GM12878 (cell line): ENCODE measurements around the gene PDE1C. TPM values are rescaled to one million over a fixed set of nuclear protein-coding genes. Genes with fewer than 3 reads are reported as not detected.

Experiments
- ATAC-seq: fragments of 200-7000 bp; cut with Tn5 transposase; 3 replicates; pipeline ENCODE4 v1.9.1; 2020; ENCODE audit warnings: mild to moderate bottlenecking, moderate library complexity
- BruUV-seq: library from RNA; stranded (reverse); fragments of 400-500 nt; replicated peaks from 2 replicates; lab custom pipeline; 2021; lab: Mats Ljungman, UMichigan
- CTCF ChIA-PET: fragments of 300-600 bp; sonication (Branson Sonifier 250); formaldehyde crosslinking; extraction: SDS; loops from one replicate; lab custom pipeline; 2021; ENCODE audit warnings: inconsistent platforms; lab: Yijun Ruan, JAX
- POLR2A ChIA-PET: fragments of 350-600 bp; formaldehyde crosslinking; extraction: SDS; loops from one replicate; lab custom pipeline; 2021; ENCODE audit warnings: inconsistent platforms; lab: Charles Lee
- RAD21 ChIA-PET: fragments of 300-600 bp; sonication (Branson Sonifier 250); formaldehyde crosslinking; loops from one replicate; lab custom pipeline; 2023; ENCODE audit warnings: antibody characterized with exemption; ENCODE audit not compliant: unreplicated experiment; lab: Charles Lee
- SMC1A ChIA-PET: fragments of 300-600 bp; sonication (Branson Sonifier 250); formaldehyde crosslinking; loops from one replicate; lab custom pipeline; 2023; ENCODE audit not compliant: unreplicated experiment, uncharacterized antibody; lab: Charles Lee
- DNase-seq: peaks from one replicate; pipeline ENCODE4 v3.0.0-alpha.2; 2011; ENCODE audit warnings: low read depth, low spot score
- FAIRE-seq: peaks from 3 replicates; lab custom pipeline; 2011; peaks lifted over from hg19 to GRCh38; lab: Jason Lieb, UNC
- H2AFZ ChIP-seq: 2 replicates; pipeline ENCODE4 v1.6.0; 2011; ENCODE audit warnings: low read depth, low read length, control low read depth; ENCODE audit not compliant: control insufficient read depth
- H3K27ac ChIP-seq: 2 replicates; pipeline ENCODE4 v1.5.1; 2011; ENCODE audit warnings: control low read depth; ENCODE audit not compliant: control insufficient read depth, insufficient read depth
- H3K27me3 ChIP-seq, 2 experiments: replicated peaks in 1 of 2; 2 replicates each; pipeline versions ENCODE4 v1.6.0 to v1.6.1; 2011; ENCODE audit warnings: low read length in 1 of 2; ENCODE audit not compliant: control insufficient read depth in 2 of 2, insufficient read depth in 2 of 2
- H3K36me3 ChIP-seq, 2 experiments: 2 replicates each; pipeline ENCODE4 v1.5.1; 2011; ENCODE audit warnings: low read length in 1 of 2; ENCODE audit not compliant: control insufficient read depth in 2 of 2, insufficient read depth in 2 of 2
- H3K4me1 ChIP-seq: 2 replicates; pipeline ENCODE4 v1.6.1; 2011; ENCODE audit warnings: mild to moderate bottlenecking, low read length, moderate library complexity, mixed read lengths; ENCODE audit not compliant: control insufficient read depth, insufficient read depth
- H3K4me2 ChIP-seq: 2 replicates; pipeline ENCODE4 v1.6.0; 2011; ENCODE audit warnings: control low read depth; ENCODE audit not compliant: control insufficient read depth, insufficient read depth
- H3K4me3 ChIP-seq: fragments of 200-600 bp; sonication (generic); 2 replicates; pipeline ENCODE4 v1.5.1; 2016
- H3K79me2 ChIP-seq: 2 replicates; pipeline ENCODE4 v1.6.0; 2011; ENCODE audit warnings: low read length; ENCODE audit not compliant: control insufficient read depth, insufficient read depth
- H3K9ac ChIP-seq: 2 replicates; pipeline ENCODE4 v1.8.0; 2011; ENCODE audit warnings: low read length, control low read depth, mixed read lengths; ENCODE audit not compliant: control insufficient read depth, insufficient read depth
- H3K9me3 ChIP-seq: replicated peaks from 3 replicates; pipeline ENCODE4 v1.5.1; 2011; ENCODE audit warnings: mild to moderate bottlenecking, low read length; ENCODE audit not compliant: control insufficient read depth, insufficient read depth
- H4K20me1 ChIP-seq: 2 replicates; pipeline ENCODE4 v1.6.0; 2011; ENCODE audit not compliant: control insufficient read depth, insufficient read depth
- SP1 ChIP-seq: IDR thresholded peaks from one replicate; pipeline ENCODE4 v1.6.1; 2011; ENCODE audit warnings: low read depth, low read length
- in situ Hi-C: fragments of 300-500 bp; cut with MboI; formaldehyde crosslinking; loops from 9 replicates; pipeline ENCODE4 v1.14.3; 2018; ENCODE audit warnings: mixed read lengths
- intact Hi-C: fragments of 100-400 bp; cut with micrococcal nuclease; formaldehyde crosslinking; loops from one replicate; pipeline ENCODE4 v1.14.2; 2022; ENCODE audit not compliant: unreplicated experiment
- polyA plus RNA-seq, 11 experiments: library from polyadenylated mRNA; depleted of rRNA in 4 of 11; unstranded in 6 of 11; stranded (reverse) in 5 of 11; fragments of >200 nt; fragmentation: Nextera tagmentation in 4 of 11; fragmentation: Illumina TruSeq in 1 of 11; extraction: Ambion mirVana in 4 of 11; extraction: Trizol in 1 of 11; gene quantifications; 1 replicate in 1 of 11; 2 replicates in 10 of 11; pipeline versions ENCODE4 v1.2.1 to v1.2.3, GENCODE V29; 2011 to 2016; ENCODE audit warnings: inconsistent platforms in 2 of 11, missing spikeins in 2 of 11, low read depth in 1 of 11
- total RNA-seq, 4 experiments: library from RNA; depleted of rRNA in 3 of 4; stranded (reverse); fragments of >200 nt in 3 of 4; fragmentation: Illumina TruSeq in 1 of 4; extraction: Trizol in 1 of 4; gene quantifications; 2 replicates each; pipeline versions ENCODE4 v1.2.1 to v1.2.3, GENCODE V29; 2013 to 2021
- TF ChIP-seq, protein P1 (sequence below): IDR thresholded peaks from 2 replicates; pipeline ENCODE4 v1.6.1; 2011; ENCODE audit warnings: low read depth, mild to moderate bottlenecking, low read length, moderate library complexity, borderline replicate concordance; ENCODE audit errors: extremely low read depth
- TF ChIP-seq, protein P2 (sequence below): fragments of 450-650 bp; IDR thresholded peaks from 2 replicates; pipeline ENCODE4 v1.6.1; 2017; ENCODE audit warnings: low read depth, mild to moderate bottlenecking, moderate library complexity
- TF ChIP-seq, protein P3 (sequence below), 3 experiments: IDR thresholded peaks in 2 of 3; conservative IDR thresholded peaks in 1 of 3; 2 replicates each; pipeline ENCODE4 v1.5.1; 2011; ENCODE audit warnings: low read depth in 3 of 3, low read length in 3 of 3, mild to moderate bottlenecking in 3 of 3, control low read depth in 2 of 3, moderate library complexity in 2 of 3, inconsistent platforms in 1 of 3, mixed read lengths in 1 of 3; ENCODE audit not compliant: control insufficient read depth in 2 of 3, insufficient read depth in 1 of 3; ENCODE audit errors: extremely low read depth in 1 of 3

Gene PDE1C
- total and polyA plus RNA-seq, 10 of the 15 experiments (the other 5 are each of a cell fraction or from before 2014, with no cell fraction given) = 0.29 to 2.3 (median 0.70) TPM

GRCh38 chr7:31939076-31939475 lies 131.1 kb downstream of the PDE1C start (continued):
- TF ChIP-seq, protein P1, sequence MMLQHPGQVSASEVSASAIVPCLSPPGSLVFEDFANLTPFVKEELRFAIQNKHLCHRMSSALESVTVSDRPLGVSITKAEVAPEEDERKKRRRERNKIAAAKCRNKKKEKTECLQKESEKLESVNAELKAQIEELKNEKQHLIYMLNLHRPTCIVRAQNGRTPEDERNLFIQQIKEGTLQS = no peak

DNA sequence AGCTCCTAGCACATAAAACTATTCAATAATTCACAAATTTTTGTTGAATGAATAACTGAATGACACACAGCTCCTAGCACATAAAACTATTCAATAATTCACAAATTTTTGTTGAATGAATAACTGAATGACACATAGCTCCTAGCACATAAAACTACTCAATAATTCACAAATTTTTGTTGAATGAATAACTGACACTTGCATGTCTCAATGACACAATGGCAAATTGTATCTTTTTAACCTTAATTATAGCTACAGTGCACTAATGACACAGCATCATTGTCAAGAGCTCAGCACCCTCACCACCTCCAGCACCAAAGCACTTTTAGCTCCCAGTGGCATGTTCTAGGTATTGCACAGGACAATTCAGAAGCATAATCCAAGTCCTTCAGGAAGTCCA lies 131.6 kb downstream of the PDE1C start:
- peak; percentile 40; the same call in 1 of the 3 replicates for ATAC-seq
- POLR2A ChIA-PET = no interaction called here

More for the DNA sequence above, 131.6 kb downstream of the PDE1C start:
- Histone ChIP-seq H3K9ac (no peak overlapping the region), H3K9me3 (no peaks in the 10 kb centered on the region), H3K27me3 (no peaks in the 10 kb centered on the region), H3K79me2 (no peaks in the 10 kb centered on the region), H2AFZ (no peak overlapping the region), H3K36me3 (no peaks in the 10 kb centered on the region), H3K4me1 (no peaks in the 10 kb centered on the region), H3K4me3 (no peak overlapping the region), H3K27ac (no peak overlapping the region), H4K20me1 (no peaks in the 10 kb centered on the region), H3K4me2 (no peak overlapping the region)
- SMC1A ChIA-PET = interaction anchor here (0.6 to 1.8 kb wide), 9 partner anchors 12 to 155 kb away, joined by 3 to 6 read pairs (median 3); no protein-coding TSS in a partner anchor
- no TSS peak for BruUV-seq
- intact Hi-C loops = no loop called here
- FAIRE-seq (no peak), DNase-seq (no peak)
- no peak for TF ChIP-seq SP1
- TF ChIP-seq, protein P2, sequence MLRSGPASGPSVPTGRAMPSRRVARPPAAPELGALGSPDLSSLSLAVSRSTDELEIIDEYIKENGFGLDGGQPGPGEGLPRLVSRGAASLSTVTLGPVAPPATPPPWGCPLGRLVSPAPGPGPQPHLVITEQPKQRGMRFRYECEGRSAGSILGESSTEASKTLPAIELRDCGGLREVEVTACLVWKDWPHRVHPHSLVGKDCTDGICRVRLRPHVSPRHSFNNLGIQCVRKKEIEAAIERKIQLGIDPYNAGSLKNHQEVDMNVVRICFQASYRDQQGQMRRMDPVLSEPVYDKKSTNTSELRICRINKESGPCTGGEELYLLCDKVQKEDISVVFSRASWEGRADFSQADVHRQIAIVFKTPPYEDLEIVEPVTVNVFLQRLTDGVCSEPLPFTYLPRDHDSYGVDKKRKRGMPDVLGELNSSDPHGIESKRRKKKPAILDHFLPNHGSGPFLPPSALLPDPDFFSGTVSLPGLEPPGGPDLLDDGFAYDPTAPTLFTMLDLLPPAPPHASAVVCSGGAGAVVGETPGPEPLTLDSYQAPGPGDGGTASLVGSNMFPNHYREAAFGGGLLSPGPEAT = no peak
- TF ChIP-seq, protein P3, sequence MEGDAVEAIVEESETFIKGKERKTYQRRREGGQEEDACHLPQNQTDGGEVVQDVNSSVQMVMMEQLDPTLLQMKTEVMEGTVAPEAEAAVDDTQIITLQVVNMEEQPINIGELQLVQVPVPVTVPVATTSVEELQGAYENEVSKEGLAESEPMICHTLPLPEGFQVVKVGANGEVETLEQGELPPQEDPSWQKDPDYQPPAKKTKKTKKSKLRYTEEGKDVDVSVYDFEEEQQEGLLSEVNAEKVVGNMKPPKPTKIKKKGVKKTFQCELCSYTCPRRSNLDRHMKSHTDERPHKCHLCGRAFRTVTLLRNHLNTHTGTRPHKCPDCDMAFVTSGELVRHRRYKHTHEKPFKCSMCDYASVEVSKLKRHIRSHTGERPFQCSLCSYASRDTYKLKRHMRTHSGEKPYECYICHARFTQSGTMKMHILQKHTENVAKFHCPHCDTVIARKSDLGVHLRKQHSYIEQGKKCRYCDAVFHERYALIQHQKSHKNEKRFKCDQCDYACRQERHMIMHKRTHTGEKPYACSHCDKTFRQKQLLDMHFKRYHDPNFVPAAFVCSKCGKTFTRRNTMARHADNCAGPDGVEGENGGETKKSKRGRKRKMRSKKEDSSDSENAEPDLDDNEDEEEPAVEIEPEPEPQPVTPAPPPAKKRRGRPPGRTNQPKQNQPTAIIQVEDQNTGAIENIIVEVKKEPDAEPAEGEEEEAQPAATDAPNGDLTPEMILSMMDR (IDR thresholded peaks at IDR 0.05 in 2 of 3, conservative IDR thresholded peaks at IDR 0.05 in 1 of 3; ENCODE audit: control insufficient read depth in 2 of 3, extremely low read depth in 1 of 3, insufficient read depth in 1 of 3, low read depth in 3 of 3, low read length in 3 of 3) = 0 out of 6 replicates have a peak, but pooled peaks of 1 of the 3 experiments have one; percentile 6
- CTCF ChIA-PET = no interaction called here
- RAD21 ChIA-PET = no interaction called here
- in situ Hi-C loops = no loop called here
